HepG2 (cell line): ENCODE data around the gene RNF208. TPM values are rescaled to one million over a fixed set of nuclear protein-coding genes. Genes with fewer than 3 reads are reported as not detected.

Experiments
- NCOA5 ChIP-seq: sonication (generic); formaldehyde crosslinking; IDR thresholded peaks from 2 replicates; pipeline ENCODE4 v1.4.0; 2020; ENCODE audit warnings: missing genetic modification reagents
- RFX5 ChIP-seq: IDR thresholded peaks from 2 replicates; pipeline ENCODE4 v1.6.1; 2011; ENCODE audit warnings: low read depth, low read length, improper control_type of control experiment
- ZNF780A ChIP-seq: sonication (generic); formaldehyde crosslinking; IDR thresholded peaks from 2 replicates; pipeline ENCODE4 v1.8.0; 2022; ENCODE audit warnings: mild to moderate bottlenecking, missing genetic modification reagents, moderate library complexity
- polyA plus RNA-seq, 8 experiments: library from polyadenylated mRNA; depleted of rRNA in 3 of 8; stranded (reverse) in 7 of 8; unstranded in 1 of 8; fragments of >200 nt; fragmentation: Illumina TruSeq in 4 of 8; extraction: Trizol in 4 of 8; gene quantifications; 2 replicates each; pipeline versions ENCODE4 v1.2.1 to v1.2.3, GENCODE V29; 2011 to 2016; ENCODE audit warnings: low read depth in 4 of 8, missing spikeins in 1 of 8, mixed read lengths in 1 of 8; ENCODE audit not compliant: insufficient read depth in 1 of 8
- total RNA-seq, 5 experiments: library from RNA; depleted of rRNA; stranded (reverse); fragments of >200 nt; fragmentation: Illumina TruSeq; extraction: Trizol; gene quantifications; 2 replicates each; pipeline ENCODE4 v1.2.3, GENCODE V29; 2016; ENCODE audit warnings: low read depth in 1 of 5
- TF ChIP-seq, protein P1 (sequence below), 2 experiments: fragments of 450-650 bp in 1 of 2; sonication (generic) in 1 of 2; formaldehyde crosslinking in 1 of 2; IDR thresholded peaks; 2 replicates each; pipeline versions ENCODE4 v1.6.1 to v1.8.0; 2016 to 2022; ENCODE audit warnings: antibody characterized with exemption in 1 of 2, mild to moderate bottlenecking in 1 of 2, missing genetic modification reagents in 1 of 2
- TF ChIP-seq, protein P2 (sequence below): sonication (generic); formaldehyde crosslinking; IDR thresholded peaks from 2 replicates; pipeline ENCODE4 v1.5.1; 2020; ENCODE audit warnings: mild to moderate bottlenecking, missing genetic modification reagents, moderate library complexity
- TF ChIP-seq, protein P3 (sequence below): sonication (generic); formaldehyde crosslinking; IDR thresholded peaks from 2 replicates; pipeline ENCODE4 v1.5.1; 2020; ENCODE audit warnings: missing genetic modification reagents, mild to moderate bottlenecking, borderline replicate concordance
- TF ChIP-seq, protein P4 (sequence below): IDR thresholded peaks from 2 replicates; pipeline ENCODE4 v1.4.0; 2020; ENCODE audit warnings: mild to moderate bottlenecking, missing genetic modification reagents

The RNF208 gene
- total and polyA plus RNA-seq, 2 of the 13 experiments (the other 11 are each of a cell fraction or from before 2014, with no cell fraction given): 1.6 to 2.1 TPM

DNA sequence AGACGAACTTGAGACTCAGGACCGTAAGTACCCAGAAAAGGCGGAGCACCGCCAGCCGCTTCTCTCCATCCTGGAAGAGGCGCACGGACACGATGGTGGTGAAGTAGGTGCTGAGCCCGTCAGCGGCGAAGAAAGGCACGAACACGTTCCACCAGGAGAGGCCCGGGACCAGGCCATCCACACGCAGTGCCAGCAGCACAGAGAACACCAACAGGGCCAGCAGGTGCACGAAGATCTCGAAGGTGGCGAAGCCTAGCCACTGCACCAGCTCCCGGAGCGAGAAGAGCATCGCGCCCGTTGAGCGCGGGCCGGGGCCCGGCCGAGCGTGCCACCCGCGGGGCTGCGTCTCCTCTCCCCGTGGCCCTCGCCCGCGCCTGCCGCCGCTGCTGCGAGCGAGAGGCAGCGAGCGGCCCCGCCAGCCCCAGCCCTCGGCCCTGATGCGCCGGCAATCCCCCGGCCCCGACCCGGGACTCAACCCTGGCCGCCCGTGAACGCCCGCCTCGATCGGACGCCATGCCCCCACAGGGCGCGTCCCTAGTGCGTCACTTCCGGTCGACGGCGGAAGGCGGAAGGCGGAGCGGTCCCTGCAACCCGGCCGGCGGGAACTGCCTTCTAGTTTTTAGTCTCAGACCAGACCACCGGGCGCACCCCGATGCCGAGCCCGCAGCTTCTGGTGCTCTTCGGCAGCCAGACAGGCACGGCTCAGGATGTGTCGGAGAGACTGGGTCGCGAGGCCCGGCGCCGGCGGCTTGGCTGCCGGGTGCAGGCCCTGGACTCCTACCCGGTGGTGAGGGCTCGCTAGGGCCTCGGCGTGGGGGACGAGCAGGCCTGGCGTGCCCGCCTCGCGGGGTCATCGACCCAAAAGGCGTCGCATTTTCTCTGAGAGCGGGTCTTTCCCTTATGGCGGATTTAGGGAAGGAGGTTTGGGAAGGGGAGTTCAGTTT is 16.6 kb downstream of the RNF208 start, which contains the start of the genes NDOR1 and TMEM203 (continued):
- TF ChIP-seq ZNF780A (no peak; the same call in 1 of the 2 replicates), RFX5 (no peak), NCOA5 (CRISPR knock-in tag) (no peak)
- TF ChIP-seq, protein P1, sequence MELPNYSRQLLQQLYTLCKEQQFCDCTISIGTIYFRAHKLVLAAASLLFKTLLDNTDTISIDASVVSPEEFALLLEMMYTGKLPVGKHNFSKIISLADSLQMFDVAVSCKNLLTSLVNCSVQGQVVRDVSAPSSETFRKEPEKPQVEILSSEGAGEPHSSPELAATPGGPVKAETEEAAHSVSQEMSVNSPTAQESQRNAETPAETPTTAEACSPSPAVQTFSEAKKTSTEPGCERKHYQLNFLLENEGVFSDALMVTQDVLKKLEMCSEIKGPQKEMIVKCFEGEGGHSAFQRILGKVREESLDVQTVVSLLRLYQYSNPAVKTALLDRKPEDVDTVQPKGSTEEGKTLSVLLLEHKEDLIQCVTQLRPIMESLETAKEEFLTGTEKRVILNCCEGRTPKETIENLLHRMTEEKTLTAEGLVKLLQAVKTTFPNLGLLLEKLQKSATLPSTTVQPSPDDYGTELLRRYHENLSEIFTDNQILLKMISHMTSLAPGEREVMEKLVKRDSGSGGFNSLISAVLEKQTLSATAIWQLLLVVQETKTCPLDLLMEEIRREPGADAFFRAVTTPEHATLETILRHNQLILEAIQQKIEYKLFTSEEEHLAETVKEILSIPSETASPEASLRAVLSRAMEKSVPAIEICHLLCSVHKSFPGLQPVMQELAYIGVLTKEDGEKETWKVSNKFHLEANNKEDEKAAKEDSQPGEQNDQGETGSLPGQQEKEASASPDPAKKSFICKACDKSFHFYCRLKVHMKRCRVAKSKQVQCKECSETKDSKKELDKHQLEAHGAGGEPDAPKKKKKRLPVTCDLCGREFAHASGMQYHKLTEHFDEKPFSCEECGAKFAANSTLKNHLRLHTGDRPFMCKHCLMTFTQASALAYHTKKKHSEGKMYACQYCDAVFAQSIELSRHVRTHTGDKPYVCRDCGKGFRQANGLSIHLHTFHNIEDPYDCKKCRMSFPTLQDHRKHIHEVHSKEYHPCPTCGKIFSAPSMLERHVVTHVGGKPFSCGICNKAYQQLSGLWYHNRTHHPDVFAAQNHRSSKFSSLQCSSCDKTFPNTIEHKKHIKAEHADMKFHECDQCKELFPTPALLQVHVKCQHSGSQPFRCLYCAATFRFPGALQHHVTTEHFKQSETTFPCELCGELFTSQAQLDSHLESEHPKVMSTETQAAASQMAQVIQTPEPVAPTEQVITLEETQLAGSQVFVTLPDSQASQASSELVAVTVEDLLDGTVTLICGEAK (IDR thresholded peaks at IDR 0.05): peak; percentile 66
- TF ChIP-seq, protein P1 (CRISPR knock-in tag; IDR thresholded peaks at IDR 0.05): peak; percentile 53; the same call in 1 of the 2 replicates
- TF ChIP-seq, protein P2, sequence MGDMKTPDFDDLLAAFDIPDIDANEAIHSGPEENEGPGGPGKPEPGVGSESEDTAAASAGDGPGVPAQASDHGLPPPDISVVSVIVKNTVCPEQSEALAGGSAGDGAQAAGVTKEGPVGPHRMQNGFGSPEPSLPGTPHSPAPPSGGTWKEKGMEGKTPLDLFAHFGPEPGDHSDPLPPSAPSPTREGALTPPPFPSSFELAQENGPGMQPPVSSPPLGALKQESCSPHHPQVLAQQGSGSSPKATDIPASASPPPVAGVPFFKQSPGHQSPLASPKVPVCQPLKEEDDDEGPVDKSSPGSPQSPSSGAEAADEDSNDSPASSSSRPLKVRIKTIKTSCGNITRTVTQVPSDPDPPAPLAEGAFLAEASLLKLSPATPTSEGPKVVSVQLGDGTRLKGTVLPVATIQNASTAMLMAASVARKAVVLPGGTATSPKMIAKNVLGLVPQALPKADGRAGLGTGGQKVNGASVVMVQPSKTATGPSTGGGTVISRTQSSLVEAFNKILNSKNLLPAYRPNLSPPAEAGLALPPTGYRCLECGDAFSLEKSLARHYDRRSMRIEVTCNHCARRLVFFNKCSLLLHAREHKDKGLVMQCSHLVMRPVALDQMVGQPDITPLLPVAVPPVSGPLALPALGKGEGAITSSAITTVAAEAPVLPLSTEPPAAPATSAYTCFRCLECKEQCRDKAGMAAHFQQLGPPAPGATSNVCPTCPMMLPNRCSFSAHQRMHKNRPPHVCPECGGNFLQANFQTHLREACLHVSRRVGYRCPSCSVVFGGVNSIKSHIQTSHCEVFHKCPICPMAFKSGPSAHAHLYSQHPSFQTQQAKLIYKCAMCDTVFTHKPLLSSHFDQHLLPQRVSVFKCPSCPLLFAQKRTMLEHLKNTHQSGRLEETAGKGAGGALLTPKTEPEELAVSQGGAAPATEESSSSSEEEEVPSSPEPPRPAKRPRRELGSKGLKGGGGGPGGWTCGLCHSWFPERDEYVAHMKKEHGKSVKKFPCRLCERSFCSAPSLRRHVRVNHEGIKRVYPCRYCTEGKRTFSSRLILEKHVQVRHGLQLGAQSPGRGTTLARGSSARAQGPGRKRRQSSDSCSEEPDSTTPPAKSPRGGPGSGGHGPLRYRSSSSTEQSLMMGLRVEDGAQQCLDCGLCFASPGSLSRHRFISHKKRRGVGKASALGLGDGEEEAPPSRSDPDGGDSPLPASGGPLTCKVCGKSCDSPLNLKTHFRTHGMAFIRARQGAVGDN (CRISPR knock-in tag): peak; percentile 77
- TF ChIP-seq, protein P3, sequence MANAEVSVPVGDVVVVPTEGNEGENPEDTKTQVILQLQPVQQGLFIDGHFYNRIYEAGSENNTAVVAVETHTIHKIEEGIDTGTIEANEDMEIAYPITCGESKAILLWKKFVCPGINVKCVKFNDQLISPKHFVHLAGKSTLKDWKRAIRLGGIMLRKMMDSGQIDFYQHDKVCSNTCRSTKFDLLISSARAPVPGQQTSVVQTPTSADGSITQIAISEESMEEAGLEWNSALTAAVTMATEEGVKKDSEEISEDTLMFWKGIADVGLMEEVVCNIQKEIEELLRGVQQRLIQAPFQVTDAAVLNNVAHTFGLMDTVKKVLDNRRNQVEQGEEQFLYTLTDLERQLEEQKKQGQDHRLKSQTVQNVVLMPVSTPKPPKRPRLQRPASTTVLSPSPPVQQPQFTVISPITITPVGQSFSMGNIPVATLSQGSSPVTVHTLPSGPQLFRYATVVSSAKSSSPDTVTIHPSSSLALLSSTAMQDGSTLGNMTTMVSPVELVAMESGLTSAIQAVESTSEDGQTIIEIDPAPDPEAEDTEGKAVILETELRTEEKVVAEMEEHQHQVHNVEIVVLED (CRISPR knock-in tag): peak; percentile 81
- TF ChIP-seq, protein P4, sequence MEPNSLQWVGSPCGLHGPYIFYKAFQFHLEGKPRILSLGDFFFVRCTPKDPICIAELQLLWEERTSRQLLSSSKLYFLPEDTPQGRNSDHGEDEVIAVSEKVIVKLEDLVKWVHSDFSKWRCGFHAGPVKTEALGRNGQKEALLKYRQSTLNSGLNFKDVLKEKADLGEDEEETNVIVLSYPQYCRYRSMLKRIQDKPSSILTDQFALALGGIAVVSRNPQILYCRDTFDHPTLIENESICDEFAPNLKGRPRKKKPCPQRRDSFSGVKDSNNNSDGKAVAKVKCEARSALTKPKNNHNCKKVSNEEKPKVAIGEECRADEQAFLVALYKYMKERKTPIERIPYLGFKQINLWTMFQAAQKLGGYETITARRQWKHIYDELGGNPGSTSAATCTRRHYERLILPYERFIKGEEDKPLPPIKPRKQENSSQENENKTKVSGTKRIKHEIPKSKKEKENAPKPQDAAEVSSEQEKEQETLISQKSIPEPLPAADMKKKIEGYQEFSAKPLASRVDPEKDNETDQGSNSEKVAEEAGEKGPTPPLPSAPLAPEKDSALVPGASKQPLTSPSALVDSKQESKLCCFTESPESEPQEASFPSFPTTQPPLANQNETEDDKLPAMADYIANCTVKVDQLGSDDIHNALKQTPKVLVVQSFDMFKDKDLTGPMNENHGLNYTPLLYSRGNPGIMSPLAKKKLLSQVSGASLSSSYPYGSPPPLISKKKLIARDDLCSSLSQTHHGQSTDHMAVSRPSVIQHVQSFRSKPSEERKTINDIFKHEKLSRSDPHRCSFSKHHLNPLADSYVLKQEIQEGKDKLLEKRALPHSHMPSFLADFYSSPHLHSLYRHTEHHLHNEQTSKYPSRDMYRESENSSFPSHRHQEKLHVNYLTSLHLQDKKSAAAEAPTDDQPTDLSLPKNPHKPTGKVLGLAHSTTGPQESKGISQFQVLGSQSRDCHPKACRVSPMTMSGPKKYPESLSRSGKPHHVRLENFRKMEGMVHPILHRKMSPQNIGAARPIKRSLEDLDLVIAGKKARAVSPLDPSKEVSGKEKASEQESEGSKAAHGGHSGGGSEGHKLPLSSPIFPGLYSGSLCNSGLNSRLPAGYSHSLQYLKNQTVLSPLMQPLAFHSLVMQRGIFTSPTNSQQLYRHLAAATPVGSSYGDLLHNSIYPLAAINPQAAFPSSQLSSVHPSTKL (CRISPR knock-in tag): peak; percentile 49; the same call in 1 of the 2 replicates
